Epithelial cell of esophagus (primary cell): ENCODE results near the gene GPRC6A.

Experiments
- DNase-seq: peaks from one replicate; pipeline ENCODE4 v3.0.0; 2010; ENCODE audit warnings: low read depth
- H3K4me3 ChIP-seq: 2 replicates; pipeline ENCODE4 v1.5.1; 2011; ENCODE audit warnings: mild to moderate bottlenecking, low read length, control low read depth
- CTCF ChIP-seq: IDR thresholded peaks from 2 replicates; pipeline ENCODE4 v1.5.1; 2011; ENCODE audit warnings: low read depth, mild to moderate bottlenecking, low read length, control low read depth, inconsistent platforms; ENCODE audit not compliant: insufficient read depth; ENCODE audit errors: missing control alignments

The GPRC6A gene

GRCh38 chr6:116828983-116829382, at the start of gene GPRC6A:
TSS of gene GPRC6A (minus strand) at chr6:116829083. CDS start at chr6:116829013, 70 bp downstream.
- no peak within 1 kb of the TSS for H3K4me3 ChIP-seq
- no peak for TF ChIP-seq CTCF
- DNase-seq: no peak

GRCh38 chr6:116877743-116878142, 48.9 kb upstream of the GPRC6A start:
- TF ChIP-seq CTCF: no peak
- no peak for DNase-seq
- no peak overlapping the region for H3K4me3 ChIP-seq

GRCh38 chr6:116876635-116877611, 48.0 kb upstream of the GPRC6A start, which contains the start of gene RFX6:
TSS of gene RFX6 (plus strand) at chr6:116877242. CDS start at chr6:116877276, 34 bp downstream.
- TF ChIP-seq CTCF: no peak
- H3K4me3 ChIP-seq: peak within 1 kb of the TSS; percentile 14
- DNase-seq: no peak

- DNase-seq: no peak
- TF ChIP-seq CTCF: no peak
- no peak overlapping the region for H3K4me3 ChIP-seq
These were observed 47.2 kb upstream of the GPRC6A start for GRCh38 chr6:116876107-116876506.

- no peak for TF ChIP-seq CTCF
- no peak overlapping the region for H3K4me3 ChIP-seq
- DNase-seq: no peak
These were observed 43.9 kb upstream of the GPRC6A start for GRCh38 chr6:116872771-116873170.

GRCh38 chr6:116866281-116866871, 37.5 kb upstream of the GPRC6A start:
- H3K4me3 ChIP-seq: no peak overlapping the region
- no peak for TF ChIP-seq CTCF
- no peak for DNase-seq

GRCh38 chr6:116859264-116859663, 30.4 kb upstream of the GPRC6A start:
- no peak for DNase-seq
- no peak for TF ChIP-seq CTCF

More at GRCh38 chr6:116859264-116859663, 30.4 kb upstream of the GPRC6A start:
- H3K4me3 ChIP-seq: no peak overlapping the region
